Kidney epithelial cell (primary cell): ENCODE measurements around the gene RPGR. TPM values are rescaled to one million over a fixed set of nuclear protein-coding genes. Genes with fewer than 3 reads are reported as not detected.

Source experiments
- DNase-seq: peaks from one replicate; pipeline ENCODE4 v3.0.0-alpha.2; 2010; ENCODE audit warnings: low read depth
- H3K27me3 ChIP-seq: 2 replicates; pipeline ENCODE4 v1.6.0; 2011; ENCODE audit warnings: low read length; ENCODE audit not compliant: control insufficient read depth, insufficient read depth
- H3K36me3 ChIP-seq: 2 replicates; pipeline ENCODE4 v1.5.1; 2011; ENCODE audit warnings: low read length; ENCODE audit not compliant: control insufficient read depth, insufficient read depth
- H3K4me3 ChIP-seq: 2 replicates; pipeline ENCODE4 v1.5.1; 2011; ENCODE audit warnings: low read depth, mild to moderate bottlenecking, control low read depth, low read length
- total RNA-seq: library from RNA; depleted of rRNA; stranded (reverse); fragments of >200 nt; gene quantifications from 2 replicates; pipeline ENCODE4 v1.2.3, GENCODE V29; 2015
- TF ChIP-seq, protein P1 (sequence below): IDR thresholded peaks from 2 replicates; pipeline ENCODE4 v1.5.1; 2011; ENCODE audit warnings: mild to moderate bottlenecking, moderate library complexity, low read length, control low read depth, inconsistent platforms; ENCODE audit not compliant: insufficient read depth, poor library complexity, severe bottlenecking

The RPGR gene
- 4.6 and 5.5 TPM in 2 replicates for total RNA-seq

DNA sequence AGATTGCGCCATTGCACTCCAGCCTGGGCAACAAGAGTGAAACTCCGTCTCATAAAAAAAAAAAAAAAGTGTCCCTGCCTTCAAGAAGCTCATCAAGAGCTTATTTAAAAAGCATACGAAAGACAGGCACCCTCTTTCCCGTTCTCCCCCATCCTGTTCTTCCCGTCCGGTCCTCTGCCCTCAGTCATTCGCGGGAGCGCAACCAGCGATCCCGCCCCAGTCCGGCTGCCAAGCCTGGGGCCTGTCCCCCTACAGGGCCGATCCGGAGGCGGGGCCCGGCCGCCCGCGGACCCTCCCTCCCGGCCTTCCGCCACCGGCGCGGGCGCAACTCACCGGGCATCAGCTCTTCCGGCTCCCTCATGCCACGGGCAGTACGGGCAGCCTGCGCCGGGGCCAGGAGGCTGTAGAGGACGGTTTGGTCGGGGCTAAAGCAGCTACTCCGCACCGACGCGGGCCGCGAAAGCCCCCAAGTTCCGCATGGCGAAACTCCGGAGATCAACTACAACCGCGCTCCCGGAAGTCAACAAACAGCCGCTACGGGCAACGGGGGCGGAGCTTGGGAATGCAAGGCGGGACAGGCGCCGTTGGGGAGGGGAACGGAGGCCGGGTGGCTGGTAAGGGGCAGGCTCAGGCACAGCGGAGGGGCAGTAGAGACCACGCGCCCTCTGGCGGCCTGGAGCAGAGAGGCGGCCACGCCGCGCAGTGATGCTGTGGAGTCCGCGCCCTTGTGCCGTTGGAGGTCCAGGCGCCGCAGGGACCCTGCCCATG, at the start of gene RPGR:
RPGR (minus strand) TSS at position 503 of the 768 bp plus-strand sequence; CDS start at position 361, 142 bp downstream.
- peak; percentile 53 for DNase-seq
- H3K36me3 ChIP-seq: no peaks in the 10 kb centered on the region
- TF ChIP-seq, protein P1, sequence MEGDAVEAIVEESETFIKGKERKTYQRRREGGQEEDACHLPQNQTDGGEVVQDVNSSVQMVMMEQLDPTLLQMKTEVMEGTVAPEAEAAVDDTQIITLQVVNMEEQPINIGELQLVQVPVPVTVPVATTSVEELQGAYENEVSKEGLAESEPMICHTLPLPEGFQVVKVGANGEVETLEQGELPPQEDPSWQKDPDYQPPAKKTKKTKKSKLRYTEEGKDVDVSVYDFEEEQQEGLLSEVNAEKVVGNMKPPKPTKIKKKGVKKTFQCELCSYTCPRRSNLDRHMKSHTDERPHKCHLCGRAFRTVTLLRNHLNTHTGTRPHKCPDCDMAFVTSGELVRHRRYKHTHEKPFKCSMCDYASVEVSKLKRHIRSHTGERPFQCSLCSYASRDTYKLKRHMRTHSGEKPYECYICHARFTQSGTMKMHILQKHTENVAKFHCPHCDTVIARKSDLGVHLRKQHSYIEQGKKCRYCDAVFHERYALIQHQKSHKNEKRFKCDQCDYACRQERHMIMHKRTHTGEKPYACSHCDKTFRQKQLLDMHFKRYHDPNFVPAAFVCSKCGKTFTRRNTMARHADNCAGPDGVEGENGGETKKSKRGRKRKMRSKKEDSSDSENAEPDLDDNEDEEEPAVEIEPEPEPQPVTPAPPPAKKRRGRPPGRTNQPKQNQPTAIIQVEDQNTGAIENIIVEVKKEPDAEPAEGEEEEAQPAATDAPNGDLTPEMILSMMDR: peak; percentile 81

GRCh38 chrX:38376747-38377146, 49.4 kb upstream of the RPGR start:
- Histone ChIP-seq H3K27me3 (no peaks in the 10 kb centered on the region), H3K4me3 (no peak overlapping the region), H3K36me3 (no peaks in the 10 kb centered on the region)
- TF ChIP-seq, protein P1: no peak
- no peak for DNase-seq

More for the DNA sequence above, at the start of gene RPGR:
- Histone ChIP-seq H3K4me3 (peak within 1 kb of the TSS; percentile 67), H3K27me3 (no peaks in the 10 kb centered on the region)

- no peak overlapping the region for H3K4me3 ChIP-seq
- no peaks in the 10 kb centered on the region for H3K36me3 ChIP-seq
- DNase-seq: no peak
- TF ChIP-seq, protein P1: peak; percentile 58
- H3K27me3 ChIP-seq: no peaks in the 10 kb centered on the region
Observed at GRCh38 chrX:38375891-38376290, 48.6 kb upstream of the RPGR start.

GRCh38 chrX:38374431-38374830, 47.1 kb upstream of the RPGR start:
- TF ChIP-seq, protein P1: no peak
- H3K27me3 ChIP-seq: no peaks in the 10 kb centered on the region
- no peak overlapping the region for H3K4me3 ChIP-seq
- no peak for DNase-seq
- H3K36me3 ChIP-seq: no peaks in the 10 kb centered on the region

- TF ChIP-seq, protein P1: no peak
- no peak for DNase-seq
- H3K36me3 ChIP-seq: no peaks in the 10 kb centered on the region
- H3K4me3 ChIP-seq: no peak overlapping the region
- no peaks in the 10 kb centered on the region for H3K27me3 ChIP-seq
Observed at GRCh38 chrX:38371641-38372040, 44.3 kb upstream of the RPGR start.

DNA sequence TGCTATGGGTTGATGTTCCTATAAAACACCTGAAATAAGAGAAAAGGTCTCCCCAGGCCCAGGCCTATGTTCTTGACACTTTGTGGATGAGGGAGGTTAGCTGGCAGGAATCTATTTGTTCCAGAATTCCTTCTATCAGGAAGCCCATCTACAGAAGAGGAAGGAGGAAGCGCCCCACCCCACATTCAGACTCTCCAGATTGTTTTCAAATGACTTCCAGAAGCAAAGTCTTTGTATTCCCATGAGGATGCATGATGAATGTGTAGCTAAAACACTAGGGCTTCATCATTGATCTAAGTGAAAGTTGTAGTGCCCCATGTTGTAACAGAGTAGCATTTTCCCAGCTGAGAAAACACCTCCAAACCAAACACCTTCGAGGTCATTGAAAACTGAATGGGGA, 41.5 kb upstream of the RPGR start:
- Histone ChIP-seq H3K27me3 (no peaks in the 10 kb centered on the region), H3K36me3 (no peaks in the 10 kb centered on the region), H3K4me3 (no peak overlapping the region)
- TF ChIP-seq, protein P1: no peak
- DNase-seq: no peak
